Right atrium auricular region (tissue), 2 donors: Measurements from ENCODE around the gene ANKRD55. TPM values are rescaled to one million over a fixed set of nuclear protein-coding genes. Genes with fewer than 3 reads are reported as not detected.
A peak's percentile ranks its signal among the peaks of the same experiment; 100 is the strongest.
"Not testable (repeated sequence)": the region's sequence is repeated elsewhere in the genome, so short reads cannot be mapped to it uniquely, and the experiment has no call there.

Experiments
- DNase-seq: peaks from one replicate; pipeline ENCODE4 v3.0.0-alpha.2; 2019; ENCODE audit warnings: low spot score
- H3K27ac ChIP-seq, 2 donors: fragments of 200-600 bp; sonication (generic); 1 replicate in 1 of 2; 2 replicates in 1 of 2; pipeline ENCODE4 v1.5.1; 2016 to 2019
- H3K27me3 ChIP-seq, 2 donors: fragments of 200-600 bp; sonication (generic); one replicate each; pipeline versions ENCODE4 v1.5.1 to v1.6.0; 2017 to 2019
- H3K36me3 ChIP-seq: fragments of 200-600 bp; sonication (generic); one replicate; pipeline ENCODE4 v1.5.1; 2016
- H3K4me1 ChIP-seq, 2 donors: fragments of 200-600 bp; sonication (generic); one replicate each; pipeline versions ENCODE4 v1.5.1 to v1.6.0; 2017 to 2019
- H3K4me3 ChIP-seq, 2 donors: fragments of 200-600 bp; sonication (generic); 1 replicate in 1 of 2; 2 replicates in 1 of 2; pipeline ENCODE4 v1.5.1; 2017 to 2019; ENCODE audit warnings: mild to moderate bottlenecking in 1 of 2, moderate library complexity in 1 of 2
- H3K9me3 ChIP-seq, 2 donors: fragments of 200-600 bp; sonication (generic); one replicate each; pipeline ENCODE4 v1.5.1; 2019
- total RNA-seq, 2 donors: library from RNA; depleted of rRNA; stranded (reverse); fragments of >200 nt; gene quantifications; one replicate each; pipeline ENCODE4 v1.1.0, GENCODE V29; 2016
- TF ChIP-seq, protein P1 (sequence below), 2 donors: fragments of 200-600 bp; sonication (generic); IDR thresholded peaks; one replicate each; pipeline ENCODE4 v1.5.1; 2019; ENCODE audit warnings: antibody characterized with exemption in 2 of 2

Gene ANKRD55
- total RNA-seq, 2 donors from 2014 or later, result 0.20 TPM; not detected in 1

DNA sequence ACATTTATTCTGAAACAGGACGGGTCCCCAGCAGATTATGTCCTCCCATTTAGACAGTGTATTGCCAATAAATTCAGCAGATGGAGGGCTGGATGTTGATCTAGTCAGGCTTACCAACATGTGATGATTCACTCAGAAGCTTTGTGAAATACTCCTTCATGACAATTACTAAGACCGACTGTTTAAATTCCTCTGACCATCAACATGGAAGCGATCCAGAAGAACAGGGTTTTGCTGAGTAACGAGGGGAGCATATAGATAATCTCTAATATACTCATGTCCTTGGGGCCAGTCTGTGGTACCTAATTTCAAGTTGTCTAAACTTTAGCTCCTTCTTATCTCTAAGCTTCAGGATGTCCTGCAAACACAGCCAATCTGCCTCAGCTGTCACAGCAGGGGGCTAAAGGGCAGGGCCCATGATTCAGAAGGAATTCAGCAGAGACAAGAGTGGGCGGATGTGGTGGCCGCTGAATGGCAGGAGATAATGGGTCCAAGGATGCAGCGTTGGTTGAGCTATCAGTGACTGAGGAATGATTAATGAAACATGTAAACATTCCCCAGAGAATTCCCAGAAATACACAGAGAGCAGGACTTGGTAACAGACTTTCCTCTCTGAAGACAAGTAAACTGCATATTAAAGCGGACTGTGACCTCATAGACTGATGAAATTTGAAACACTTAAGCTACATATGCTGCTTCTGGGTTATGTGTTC, 109.4 kb downstream of the ANKRD55 start:
- peaks cover 0 to 10% of the 10 kb centered on the region in 2 donors for H3K4me1 ChIP-seq
- TF ChIP-seq, protein P1, sequence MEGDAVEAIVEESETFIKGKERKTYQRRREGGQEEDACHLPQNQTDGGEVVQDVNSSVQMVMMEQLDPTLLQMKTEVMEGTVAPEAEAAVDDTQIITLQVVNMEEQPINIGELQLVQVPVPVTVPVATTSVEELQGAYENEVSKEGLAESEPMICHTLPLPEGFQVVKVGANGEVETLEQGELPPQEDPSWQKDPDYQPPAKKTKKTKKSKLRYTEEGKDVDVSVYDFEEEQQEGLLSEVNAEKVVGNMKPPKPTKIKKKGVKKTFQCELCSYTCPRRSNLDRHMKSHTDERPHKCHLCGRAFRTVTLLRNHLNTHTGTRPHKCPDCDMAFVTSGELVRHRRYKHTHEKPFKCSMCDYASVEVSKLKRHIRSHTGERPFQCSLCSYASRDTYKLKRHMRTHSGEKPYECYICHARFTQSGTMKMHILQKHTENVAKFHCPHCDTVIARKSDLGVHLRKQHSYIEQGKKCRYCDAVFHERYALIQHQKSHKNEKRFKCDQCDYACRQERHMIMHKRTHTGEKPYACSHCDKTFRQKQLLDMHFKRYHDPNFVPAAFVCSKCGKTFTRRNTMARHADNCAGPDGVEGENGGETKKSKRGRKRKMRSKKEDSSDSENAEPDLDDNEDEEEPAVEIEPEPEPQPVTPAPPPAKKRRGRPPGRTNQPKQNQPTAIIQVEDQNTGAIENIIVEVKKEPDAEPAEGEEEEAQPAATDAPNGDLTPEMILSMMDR (IDR thresholded peaks at IDR 0.05), result no peak
- H3K27ac ChIP-seq, result peak overlapping the region; percentile 28 to 36
- H3K27me3 ChIP-seq, result no peaks in the 10 kb centered on the region
- DNase-seq, result peak; percentile 75
- H3K4me3 ChIP-seq, result no peak overlapping the region
- no peaks in the 10 kb centered on the region for H3K36me3 ChIP-seq
- no peaks in the 10 kb centered on the region for H3K9me3 ChIP-seq

DNA sequence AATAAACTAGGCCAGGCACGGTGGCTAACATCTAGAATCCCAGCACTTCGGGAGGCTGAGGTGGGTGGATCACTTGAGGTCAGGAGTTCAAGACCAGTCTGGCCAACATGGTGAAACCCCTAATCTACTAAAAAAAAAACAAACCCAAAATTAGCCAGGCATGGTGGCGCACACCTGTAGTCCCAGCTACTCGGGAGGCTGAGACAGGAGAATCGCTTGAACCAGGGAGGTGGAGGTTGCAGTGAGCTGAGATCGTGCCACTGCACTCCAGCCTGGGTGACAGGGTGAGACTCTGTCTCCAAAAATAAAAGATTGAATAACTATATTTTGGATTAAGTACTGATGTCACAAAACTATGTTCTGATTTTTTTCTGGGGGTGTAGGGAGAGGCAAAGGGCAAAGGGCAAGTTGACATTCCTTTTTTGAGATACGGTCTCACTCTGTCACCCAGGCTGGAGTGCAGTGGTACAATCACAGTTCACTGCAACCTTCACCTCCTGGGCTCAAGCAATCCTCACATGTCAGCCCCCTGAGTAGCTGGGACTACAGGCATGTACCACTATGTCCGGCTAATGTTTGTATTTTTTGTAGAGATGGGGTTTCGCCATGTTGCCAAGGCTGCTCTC, 110.7 kb downstream of the ANKRD55 start:
- not testable (repeated sequence) for H3K27ac ChIP-seq, H3K4me3 ChIP-seq, H3K9me3 ChIP-seq, H3K4me1 ChIP-seq, H3K36me3 ChIP-seq, H3K27me3 ChIP-seq, DNase-seq

DNA sequence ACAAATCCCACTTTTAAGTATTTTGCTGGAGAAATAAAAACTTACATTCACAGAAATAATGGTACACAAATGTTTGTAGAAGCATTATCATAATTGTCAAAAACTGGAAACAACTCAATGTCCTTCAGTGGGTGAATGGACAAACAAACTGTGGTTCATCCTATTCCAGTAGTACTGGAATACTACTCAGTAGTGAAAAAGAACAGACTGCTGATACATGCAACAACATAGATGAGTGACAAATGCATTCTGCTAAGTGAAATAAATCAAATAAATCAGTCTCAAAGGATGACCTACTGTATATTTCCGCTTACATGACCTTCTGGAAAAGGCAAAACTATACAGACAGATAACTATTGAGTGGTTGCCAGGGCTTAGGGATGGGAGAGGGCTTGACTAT, 114.1 kb downstream of the ANKRD55 start:
- Histone ChIP-seq H3K4me1 (peaks cover 0 to 8% of the 10 kb centered on the region in 2 donors), H3K4me3 (no peak overlapping the region)
- no peak for DNase-seq

DNA sequence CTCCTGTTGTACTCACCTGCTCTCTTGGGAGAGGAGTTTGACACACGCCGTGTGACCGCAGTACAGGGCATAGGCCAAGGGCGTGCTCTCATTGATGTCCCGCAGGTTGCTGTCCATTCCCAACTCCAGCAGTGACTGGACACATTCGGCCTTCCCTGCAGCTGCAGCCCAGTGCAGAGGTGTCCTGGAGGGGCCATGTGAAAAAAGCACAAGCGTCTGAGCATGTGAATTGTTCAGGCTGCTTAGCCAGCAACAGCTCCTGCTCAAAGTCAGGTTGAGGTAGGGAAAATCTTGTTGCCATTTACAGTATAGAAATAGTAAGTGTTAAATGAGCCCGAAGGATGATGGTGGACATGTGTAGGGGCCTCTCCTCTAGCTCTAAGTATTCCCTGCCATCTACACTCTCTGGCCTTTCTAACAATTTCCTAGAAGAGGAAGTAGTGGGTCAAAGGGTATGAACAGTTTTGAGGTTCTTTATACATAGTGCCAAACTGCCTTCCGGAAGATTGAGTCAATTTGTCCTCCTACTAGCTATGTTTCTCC, 116.5 kb downstream of the ANKRD55 start:
- Histone ChIP-seq H3K27me3 (no peaks in the 10 kb centered on the region), H3K4me3 (no peak overlapping the region), H3K27ac (no peak overlapping the region), H3K36me3 (no peaks in the 10 kb centered on the region), H3K9me3 (no peaks in the 10 kb centered on the region), H3K4me1 (no peaks in the 10 kb centered on the region)
- DNase-seq, result no peak
- TF ChIP-seq, protein P1 (IDR thresholded peaks at IDR 0.05), result no peak

More for the DNA sequence above, 114.1 kb downstream of the ANKRD55 start:
- TF ChIP-seq, protein P1 (IDR thresholded peaks at IDR 0.05), result no peak
- H3K27ac ChIP-seq, result no peak overlapping the region
- H3K36me3 ChIP-seq, result no peaks in the 10 kb centered on the region
- H3K27me3 ChIP-seq, result no peaks in the 10 kb centered on the region
- H3K9me3 ChIP-seq, result no peaks in the 10 kb centered on the region

DNA sequence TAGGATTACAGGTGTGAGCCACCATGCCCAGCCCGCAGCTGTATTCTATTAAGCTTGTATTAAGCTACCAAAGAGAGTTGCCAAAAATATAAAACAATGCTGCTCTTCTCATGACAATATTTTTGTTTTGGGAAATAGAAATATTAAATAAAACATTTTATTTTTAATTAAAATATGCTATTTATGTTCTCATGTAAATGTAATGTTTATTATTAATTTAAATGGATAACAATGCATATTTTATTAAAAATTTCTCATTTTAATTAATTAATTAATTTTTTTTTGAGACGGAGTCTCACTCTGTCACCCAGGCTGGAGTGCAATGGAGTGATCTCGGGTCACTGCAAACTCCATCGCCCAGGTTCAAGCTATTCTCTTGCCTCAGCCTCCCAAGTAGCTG, 117.5 kb downstream of the ANKRD55 start:
- TF ChIP-seq, protein P1 (IDR thresholded peaks at IDR 0.05), result no peak
- Histone ChIP-seq H3K4me3 (no peak overlapping the region), H3K36me3 (no peaks in the 10 kb centered on the region), H3K27ac (no peak overlapping the region), H3K4me1 (no peaks in the 10 kb centered on the region), H3K9me3 (no peaks in the 10 kb centered on the region), H3K27me3 (no peaks in the 10 kb centered on the region)
- DNase-seq, result no peak

DNA sequence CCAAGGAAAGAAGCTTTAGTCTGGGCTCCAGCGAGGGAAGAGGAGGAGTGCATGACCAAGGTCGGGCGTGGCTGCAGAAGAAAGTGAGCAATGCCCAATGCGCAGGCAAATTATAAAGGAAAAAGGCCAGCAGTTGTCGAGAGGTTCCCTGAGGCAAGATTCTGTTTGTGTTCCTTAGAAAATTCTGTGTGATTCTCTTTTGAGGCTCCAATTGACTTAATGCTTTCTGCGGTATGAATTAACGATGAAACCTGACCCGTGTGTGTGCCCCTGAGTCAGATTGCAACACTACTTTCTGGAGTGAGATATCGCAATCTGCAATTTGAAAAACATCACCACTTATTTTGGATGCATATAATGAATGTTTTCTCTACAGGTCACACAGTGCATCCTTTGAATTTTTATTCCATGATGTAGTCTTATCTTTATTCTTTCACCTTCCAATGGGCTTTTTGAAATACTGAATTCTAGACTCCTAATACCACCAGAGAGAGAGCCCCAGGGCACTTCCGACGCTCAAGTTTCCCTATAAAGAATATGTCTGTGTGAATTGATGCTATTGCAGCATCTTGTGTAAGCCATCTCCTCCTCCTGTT, 120.5 kb downstream of the ANKRD55 start:
- Histone ChIP-seq H3K27me3 (no peaks in the 10 kb centered on the region), H3K4me1 (no peaks in the 10 kb centered on the region), H3K4me3 (no peak overlapping the region), H3K36me3 (no peaks in the 10 kb centered on the region), H3K9me3 (no peaks in the 10 kb centered on the region), H3K27ac (no peak overlapping the region)
- DNase-seq, result no peak
- TF ChIP-seq, protein P1 (IDR thresholded peaks at IDR 0.05), result no peak
